ENCODE results near the gene IGSF21. TPM values are rescaled to one million over a fixed set of nuclear protein-coding genes. Genes with fewer than 3 reads are reported as not detected.

The IGSF21 gene
- polyA plus RNA-seq, 3 donors: not detected

- Histone ChIP-seq H3K79me2 (ENCODE audit: insufficient read depth, low read length) (no peaks in the 10 kb centered on the region), H3K27me3 (ENCODE audit: control insufficient read depth in 2 of 2, insufficient read depth in 2 of 2, low read length in 2 of 2) (no peaks in the 10 kb centered on the region), H3K4me3 (replicated peaks in 1 of 3; ENCODE audit: low read depth in 2 of 3, low read length in 3 of 3) (no peak overlapping the region), H3K4me2 (replicated peaks; ENCODE audit: extremely low read depth, low read length, poor library complexity, severe bottlenecking) (no peak overlapping the region), H3K9ac (ENCODE audit: insufficient read depth, low read length, poor library complexity, severe bottlenecking) (no peak overlapping the region), H4K20me1 (ENCODE audit: insufficient read depth, low read length) (no peaks in the 10 kb centered on the region), H3K4me1 (ENCODE audit: control insufficient read depth in 1 of 2, insufficient read depth in 2 of 2, low read length in 2 of 2) (no peaks in the 10 kb centered on the region), H2AFZ (ENCODE audit: insufficient read depth, low read depth, low read length, poor library complexity, severe bottlenecking) (no peak overlapping the region), H3K9me3 (replicated peaks in 1 of 2; ENCODE audit: control insufficient read depth in 1 of 2, insufficient read depth in 1 of 2, low read length in 2 of 2) (no peaks in the 10 kb centered on the region), H3K36me3 (replicated peaks in 1 of 2; ENCODE audit: control insufficient read depth in 1 of 2, insufficient read depth in 2 of 2, low read length in 2 of 2) (no peaks in the 10 kb centered on the region), H3K27ac (ENCODE audit: low read depth in 1 of 2, low read length in 2 of 2) (no peak overlapping the region)
- Mint-ChIP-seq H3K4me3 (no peak overlapping the region), H3K27me3 (ENCODE audit: low read depth in 3 of 3) (peaks cover 0 to 2% (median 1%) of the 10 kb centered on the region in 3 donors), H3K4me1 (no peaks in the 10 kb centered on the region), H3K36me3 (no peaks in the 10 kb centered on the region), H3K27ac (peak overlapping the region in 1 of 7 donors; percentile 75), H3K9me3 (peaks cover 0 to 5% (median 0%) of the 10 kb centered on the region in 7 donors)
- 87% methylated on average over 2 of the region's 7 CpGs for WGBS (ENCODE audit: insufficient coverage)
- no peak for DNase-seq
- intact Hi-C loops (cut with micrococcal nuclease): no loop called here
- TF ChIP-seq CTCF (IDR thresholded peaks at IDR 0.05): no peak
Observed at GRCh38 chr1:18400347-18401102, 292.9 kb downstream of the IGSF21 start.

GRCh38 chr1:18401921-18402320, 294.3 kb downstream of the IGSF21 start:
- no peak for TF ChIP-seq CTCF (IDR thresholded peaks at IDR 0.05)
- no peaks in the 10 kb centered on the region for H4K20me1 ChIP-seq (ENCODE audit: insufficient read depth, low read length)
- intact Hi-C loops (cut with micrococcal nuclease): no loop called here
- no peak overlapping the region for H2AFZ ChIP-seq (ENCODE audit: insufficient read depth, low read depth, low read length, poor library complexity, severe bottlenecking)
- 76% methylated on average over 3 of the region's 3 CpGs for WGBS (ENCODE audit: insufficient coverage)
- no peak overlapping the region for H3K27ac ChIP-seq (ENCODE audit: low read depth in 1 of 2, low read length in 2 of 2)
- no peak overlapping the region for H3K4me3 ChIP-seq (replicated peaks in 1 of 3; ENCODE audit: low read depth in 2 of 3, low read length in 3 of 3)
- H3K36me3 ChIP-seq (replicated peaks in 1 of 2; ENCODE audit: control insufficient read depth in 1 of 2, insufficient read depth in 2 of 2, low read length in 2 of 2): no peaks in the 10 kb centered on the region
- H3K4me1 ChIP-seq (ENCODE audit: control insufficient read depth in 1 of 2, insufficient read depth in 2 of 2, low read length in 2 of 2): no peaks in the 10 kb centered on the region
- H3K36me3 Mint-ChIP-seq: no peaks in the 10 kb centered on the region
- H3K9me3 ChIP-seq (replicated peaks in 1 of 2; ENCODE audit: control insufficient read depth in 1 of 2, insufficient read depth in 1 of 2, low read length in 2 of 2): no peaks in the 10 kb centered on the region
- no peak overlapping the region for H3K4me2 ChIP-seq (replicated peaks; ENCODE audit: extremely low read depth, low read length, poor library complexity, severe bottlenecking)
- H3K9me3 Mint-ChIP-seq: peaks cover 0 to 5% (median 0%) of the 10 kb centered on the region in 7 donors
- no peak overlapping the region for H3K27ac Mint-ChIP-seq
- H3K9ac ChIP-seq (ENCODE audit: insufficient read depth, low read length, poor library complexity, severe bottlenecking): no peak overlapping the region
- no peaks in the 10 kb centered on the region for H3K4me1 Mint-ChIP-seq
- no peaks in the 10 kb centered on the region for H3K27me3 ChIP-seq (ENCODE audit: control insufficient read depth in 2 of 2, insufficient read depth in 2 of 2, low read length in 2 of 2)
- no peak overlapping the region for H3K4me3 Mint-ChIP-seq
- no peak for DNase-seq
- no peaks in the 10 kb centered on the region for H3K79me2 ChIP-seq (ENCODE audit: insufficient read depth, low read length)
- H3K27me3 Mint-ChIP-seq (ENCODE audit: low read depth in 3 of 3): peaks cover 0 to 3% (median 1%) of the 10 kb centered on the region in 3 donors
